EL (cell line): ENCODE results near the gene RHOB.
"Not testable (repeated sequence)": the region's sequence is repeated elsewhere in the genome, so short reads cannot be mapped to it uniquely, and the experiment has no call there.

Experiments
- DNase-seq: peaks from one replicate; pipeline ENCODE4 v3.0.0-alpha.2; 2016

RHOB gene

GRCh38 chr2:20423359-20423758, 23.5 kb upstream of the RHOB start:
- DNase-seq = no peak

- DNase-seq = no peak
Measured at GRCh38 chr2:20423847-20424246, 23.0 kb upstream of the RHOB start.

- peak; percentile 92 for DNase-seq
Measured at GRCh38 chr2:20424300-20425290, 22.3 kb upstream of the RHOB start.

GRCh38 chr2:20425371-20425881, 21.4 kb upstream of the RHOB start:
- peak; percentile 44 for DNase-seq

GRCh38 chr2:20425884-20426283, 21.0 kb upstream of the RHOB start:
- DNase-seq = no peak

- DNase-seq = no peak
Measured at GRCh38 chr2:20427931-20428526, 18.8 kb upstream of the RHOB start.

- DNase-seq = no peak
Measured at GRCh38 chr2:20428717-20429490, 18.0 kb upstream of the RHOB start.

- no peak for DNase-seq
Measured at GRCh38 chr2:20429528-20429927, 17.3 kb upstream of the RHOB start.

- no peak for DNase-seq
Measured at GRCh38 chr2:20430035-20430434, 16.8 kb upstream of the RHOB start.

- no peak for DNase-seq
Measured at GRCh38 chr2:20430461-20431300, 16.2 kb upstream of the RHOB start.

GRCh38 chr2:20431301-20431698, 15.6 kb upstream of the RHOB start:
- DNase-seq = no peak

GRCh38 chr2:20431772-20432171, 15.1 kb upstream of the RHOB start:
- DNase-seq = no peak

GRCh38 chr2:20432714-20433113, 14.2 kb upstream of the RHOB start:
- no peak for DNase-seq

GRCh38 chr2:20433249-20433648, 13.6 kb upstream of the RHOB start:
- DNase-seq = no peak

- no peak for DNase-seq
Measured at GRCh38 chr2:20433946-20434553, 12.8 kb upstream of the RHOB start.

- no peak for DNase-seq
Measured at GRCh38 chr2:20434588-20435294, 12.1 kb upstream of the RHOB start.

GRCh38 chr2:20435456-20435855, 11.4 kb upstream of the RHOB start:
- DNase-seq = not testable (repeated sequence)

- DNase-seq = no peak
Measured at GRCh38 chr2:20436716-20437470, 10.0 kb upstream of the RHOB start.

- DNase-seq = peak; percentile 59
Measured at GRCh38 chr2:20438334-20439192, 8.3 kb upstream of the RHOB start.

GRCh38 chr2:20439193-20439475, 7.7 kb upstream of the RHOB start:
- peak; percentile 27 for DNase-seq
